Measurements from ENCODE around the gene UTY. TPM values are rescaled to one million over a fixed set of nuclear protein-coding genes. Genes with fewer than 3 reads are reported as not detected.

Gene UTY
- total RNA-seq (under 1 TPM in 1 of 7 donors, not detected in 6; 0.03 TPM), polyA plus RNA-seq (not detected)
- long read RNA-seq, donor 1: 0 reads
- long read RNA-seq, donor 2: 0 reads
- long read RNA-seq, donor 3: 0 reads

- H3K4me3 ChIP-seq: peak within 1 kb of the TSS; percentile 9
- intact Hi-C loops (cut with DNase I): no loop called here
- no CpG with 5 or more reads among the region's 18 CpGs for WGBS, 3 donors
- no peak for DNase-seq
- TF ChIP-seq CTCF (IDR thresholded peaks at IDR 0.05) (no peak), POLR2A (IDR thresholded peaks at IDR 0.05) (no peak), EP300 (IDR thresholded peaks at IDR 0.05) (no peak)
- no peaks in the 10 kb centered on the region for H3K27me3 ChIP-seq
- no peaks in the 10 kb centered on the region for H3K36me3 ChIP-seq
- no peak within 1 kb of the TSS for H3K27ac ChIP-seq
- H3K4me1 ChIP-seq (ENCODE audit: insufficient read depth): no peaks in the 10 kb centered on the region
- no peaks in the 10 kb centered on the region for H3K9me3 ChIP-seq
Measured at GRCh38 chrY:13479828-13480227, at the start of gene UTY. UTY (minus strand) TSS chrY:13480033; CDS start chrY:13479665, 368 bp downstream.

- no peak for TF ChIP-seq CTCF (IDR thresholded peaks at IDR 0.05)
- no peak for TF ChIP-seq EP300 (IDR thresholded peaks at IDR 0.05)
- TF ChIP-seq POLR2A (IDR thresholded peaks at IDR 0.05): no peak
- Histone ChIP-seq H3K4me1 (ENCODE audit: insufficient read depth) (no peaks in the 10 kb centered on the region), H3K4me3 (no peak overlapping the region), H3K27me3 (no peaks in the 10 kb centered on the region), H3K9me3 (no peaks in the 10 kb centered on the region), H3K27ac (no peak overlapping the region), H3K36me3 (no peaks in the 10 kb centered on the region)
- DNase-seq: no peak
- whole genome bisulfite sequencing, 3 donors: no CpG with 5 or more reads among the region's 1 CpG
- intact Hi-C loops (cut with DNase I): no loop called here
Measured at GRCh38 chrY:13520474-13520873, 40.6 kb upstream of the UTY start.

- Histone ChIP-seq H3K4me3 (no peak overlapping the region), H3K27me3 (no peaks in the 10 kb centered on the region), H3K4me1 (ENCODE audit: insufficient read depth) (no peaks in the 10 kb centered on the region), H3K36me3 (no peaks in the 10 kb centered on the region), H3K27ac (no peak overlapping the region), H3K9me3 (no peaks in the 10 kb centered on the region)
- no peak for DNase-seq
- TF ChIP-seq CTCF (IDR thresholded peaks at IDR 0.05) (no peak), EP300 (IDR thresholded peaks at IDR 0.05) (no peak), POLR2A (IDR thresholded peaks at IDR 0.05) (no peak)
- no CpG with 5 or more reads among the region's 1 CpG for WGBS, 3 donors
- intact Hi-C loops (cut with DNase I): no loop called here
Measured at GRCh38 chrY:13501215-13501614, 21.4 kb upstream of the UTY start.

- no peaks in the 10 kb centered on the region for H3K27me3 ChIP-seq
- H3K27ac ChIP-seq: no peak overlapping the region
- no peak for DNase-seq
- TF ChIP-seq CTCF (IDR thresholded peaks at IDR 0.05): no peak
- no peak for TF ChIP-seq EP300 (IDR thresholded peaks at IDR 0.05)
- no peak for TF ChIP-seq POLR2A (IDR thresholded peaks at IDR 0.05)
- intact Hi-C loops (cut with DNase I): no loop called here
- H3K4me1 ChIP-seq (ENCODE audit: insufficient read depth): no peaks in the 10 kb centered on the region
- no peaks in the 10 kb centered on the region for H3K36me3 ChIP-seq
- no peak overlapping the region for H3K4me3 ChIP-seq
- no CpG with 5 or more reads among the region's 3 CpGs for WGBS, 3 donors
- no peaks in the 10 kb centered on the region for H3K9me3 ChIP-seq
Measured at GRCh38 chrY:13493737-13494136, 13.9 kb upstream of the UTY start.
